HepG2 (cell line): ENCODE data around the gene VAMP2. TPM values are rescaled to one million over a fixed set of nuclear protein-coding genes. Genes with fewer than 3 reads are reported as not detected.

Experiments used
- ATAC-seq: fragments of 200-7000 bp; cut with Tn5 transposase; 3 replicates; pipeline ENCODE4 v1.9.1; 2020; ENCODE audit warnings: mild to moderate bottlenecking, moderate library complexity
- BruUV-seq: library from RNA; stranded (reverse); fragments of 400-500 nt; replicated peaks from 2 replicates; lab custom pipeline; 2021; lab: Mats Ljungman, UMichigan
- CTCF ChIA-PET: fragments of 300-600 bp; formaldehyde crosslinking; extraction: SDS; loops from one replicate; lab custom pipeline; 2021; ENCODE audit warnings: low total read pairs, inconsistent platforms, low intra/inter-chr PET ratio; lab: Yijun Ruan, JAX
- POLR2A ChIA-PET: fragments of 350-600 bp; sonication (Branson Sonifier 250); formaldehyde crosslinking; loops from one replicate; lab custom pipeline; 2020; ENCODE audit warnings: antibody characterized with exemption, inconsistent platforms; lab: Yijun Ruan, JAX
- DNase-seq: peaks from one replicate; pipeline ENCODE4 v3.0.0-alpha.2; 2015; ENCODE audit warnings: low spot score
- FAIRE-seq: peaks from 3 replicates; lab custom pipeline; 2011; peaks lifted over from hg19 to GRCh38; lab: Jason Lieb, UNC
- H2AFZ ChIP-seq: one replicate; pipeline ENCODE4 v1.6.1; 2011; ENCODE audit warnings: low read length, inconsistent platforms
- H3K27ac ChIP-seq: fragments of 300-600 bp; 3 replicates; pipeline ENCODE4 v1.8.0; 2011; ENCODE audit warnings: mixed run types, mild to moderate bottlenecking, mixed read lengths, low read length, inconsistent platforms; ENCODE audit not compliant: insufficient read depth; ENCODE audit errors: extremely low read length
- H3K27me3 ChIP-seq, 2 experiments: fragments of 200-600 bp in 1 of 2; 2 replicates in 1 of 2; 3 replicates in 1 of 2; pipeline versions ENCODE4 v1.6.0 to v1.8.0; 2011; ENCODE audit warnings: low read length in 2 of 2, mild to moderate bottlenecking in 2 of 2, moderate library complexity in 2 of 2, inconsistent platforms in 1 of 2; ENCODE audit not compliant: insufficient read depth in 2 of 2, control insufficient read depth in 1 of 2
- H3K36me3 ChIP-seq, 2 experiments: fragments of 200-600 bp in 1 of 2; replicated peaks in 1 of 2; 2 replicates in 1 of 2; 3 replicates in 1 of 2; pipeline versions ENCODE4 v1.5.1 to v1.8.0; 2011; ENCODE audit warnings: low read length in 2 of 2, inconsistent platforms in 1 of 2; ENCODE audit not compliant: insufficient read depth in 2 of 2, control insufficient read depth in 1 of 2
- H3K4me1 ChIP-seq: 2 replicates; pipeline ENCODE4 v1.5.1; 2012; ENCODE audit warnings: low read length, inconsistent platforms; ENCODE audit not compliant: insufficient read depth
- H3K4me2 ChIP-seq: 2 replicates; pipeline ENCODE4 v1.6.0; 2011; ENCODE audit warnings: low read depth, low read length, inconsistent platforms
- H3K4me3 ChIP-seq, 3 experiments: fragments of 200-600 bp in 1 of 3; sonication (generic), shearing (Covaris generic) in 1 of 3; replicated peaks in 1 of 3; 2 replicates each; pipeline ENCODE4 v1.5.1; 2011 to 2016; ENCODE audit warnings: low read length in 3 of 3, inconsistent platforms in 2 of 3, low read depth in 2 of 3, mild to moderate bottlenecking in 2 of 3, control low read depth in 1 of 3, mixed read lengths in 1 of 3; ENCODE audit not compliant: insufficient read depth in 1 of 3
- H3K79me2 ChIP-seq: one replicate; pipeline ENCODE4 v1.6.1; 2011; ENCODE audit warnings: low read length, inconsistent platforms; ENCODE audit not compliant: insufficient read depth
- H3K9ac ChIP-seq: 2 replicates; pipeline ENCODE4 v1.6.0; 2011; ENCODE audit warnings: mild to moderate bottlenecking, low read depth, low read length, inconsistent platforms; ENCODE audit not compliant: insufficient read depth
- H3K9me3 ChIP-seq: 2 replicates; pipeline ENCODE4 v1.5.1; 2012; ENCODE audit warnings: mild to moderate bottlenecking, low read length
- H4K20me1 ChIP-seq: 2 replicates; pipeline ENCODE4 v1.6.0; 2011; ENCODE audit warnings: inconsistent platforms, mild to moderate bottlenecking, low read length, moderate library complexity; ENCODE audit not compliant: insufficient read depth
- FOXK2 ChIP-seq: fragments of 450-650 bp; IDR thresholded peaks from 2 replicates; pipeline ENCODE4 v1.6.1; 2016
- PRPF4 ChIP-seq: fragments of 200-400 bp; formaldehyde crosslinking; IDR thresholded peaks from 2 replicates; pipeline ENCODE4 v1.6.1; 2016; ENCODE audit warnings: low read length, low read depth; ENCODE audit not compliant: poor library complexity, severe bottlenecking
- ZNF382 ChIP-seq: sonication (generic); formaldehyde crosslinking; IDR thresholded peaks from 2 replicates; pipeline ENCODE4 v1.5.0; 2020; ENCODE audit warnings: missing genetic modification reagents, mild to moderate bottlenecking, borderline replicate concordance
- ZNF619 ChIP-seq: sonication (generic); formaldehyde crosslinking; IDR thresholded peaks from 2 replicates; pipeline ENCODE4 v1.4.0; 2020; ENCODE audit warnings: mild to moderate bottlenecking, missing genetic modification reagents
- WGBS: methylation state at CpG from one replicate; pipeline ENCODE4 v1.1.6; 2017; ENCODE audit warnings: low lambda C conversion rate; 5-methylcytosine and 5-hydroxymethylcytosine counted together
- in situ Hi-C: cut with HindIII; loops from 2 replicates; pipeline ENCODE4 v1.10.0; 2017; ENCODE audit warnings: low pct_unique_long_range_greater_than_20kb; ENCODE audit not compliant: extremely low pct_ligation_motif_present
- intact Hi-C: fragments of 100-400 bp; cut with micrococcal nuclease; formaldehyde crosslinking; loops from one replicate; pipeline ENCODE4 v1.10.0; 2022; ENCODE audit not compliant: unreplicated experiment
- polyA plus RNA-seq, 8 experiments: library from polyadenylated mRNA; depleted of rRNA in 3 of 8; stranded (reverse) in 7 of 8; unstranded in 1 of 8; fragments of >200 nt; fragmentation: Illumina TruSeq in 4 of 8; extraction: Trizol in 4 of 8; gene quantifications; 2 replicates each; pipeline versions ENCODE4 v1.2.1 to v1.2.3, GENCODE V29; 2011 to 2016; ENCODE audit warnings: low read depth in 4 of 8, missing spikeins in 1 of 8, mixed read lengths in 1 of 8; ENCODE audit not compliant: insufficient read depth in 1 of 8
- total RNA-seq, 5 experiments: library from RNA; depleted of rRNA; stranded (reverse); fragments of >200 nt; fragmentation: Illumina TruSeq; extraction: Trizol; gene quantifications; 2 replicates each; pipeline ENCODE4 v1.2.3, GENCODE V29; 2016; ENCODE audit warnings: low read depth in 1 of 5
- TF ChIP-seq, protein P1 (sequence below): sonication (generic); formaldehyde crosslinking; IDR thresholded peaks from 2 replicates; pipeline ENCODE4 v1.9.0; 2021; ENCODE audit warnings: missing genetic modification reagents, borderline replicate concordance
- TF ChIP-seq, protein P2 (sequence below): sonication (generic); formaldehyde crosslinking; IDR thresholded peaks from 2 replicates; pipeline ENCODE4 v1.4.0; 2020; ENCODE audit warnings: mild to moderate bottlenecking, missing genetic modification reagents
- TF ChIP-seq, protein P3 (sequence below), 2 experiments: sonication (generic) in 1 of 2; formaldehyde crosslinking in 1 of 2; IDR thresholded peaks; 2 replicates each; pipeline versions ENCODE4 v1.6.1 to v1.9.0; 2014 to 2022; ENCODE audit warnings: antibody characterized with exemption in 1 of 2, borderline replicate concordance in 1 of 2, inconsistent platforms in 1 of 2, low read depth in 1 of 2, missing genetic modification reagents in 1 of 2

The VAMP2 gene
- total and polyA plus RNA-seq, 2 of the 13 experiments (the other 11 are each of a cell fraction or from before 2014, with no cell fraction given) = 3.9 to 17.2 TPM

DNA sequence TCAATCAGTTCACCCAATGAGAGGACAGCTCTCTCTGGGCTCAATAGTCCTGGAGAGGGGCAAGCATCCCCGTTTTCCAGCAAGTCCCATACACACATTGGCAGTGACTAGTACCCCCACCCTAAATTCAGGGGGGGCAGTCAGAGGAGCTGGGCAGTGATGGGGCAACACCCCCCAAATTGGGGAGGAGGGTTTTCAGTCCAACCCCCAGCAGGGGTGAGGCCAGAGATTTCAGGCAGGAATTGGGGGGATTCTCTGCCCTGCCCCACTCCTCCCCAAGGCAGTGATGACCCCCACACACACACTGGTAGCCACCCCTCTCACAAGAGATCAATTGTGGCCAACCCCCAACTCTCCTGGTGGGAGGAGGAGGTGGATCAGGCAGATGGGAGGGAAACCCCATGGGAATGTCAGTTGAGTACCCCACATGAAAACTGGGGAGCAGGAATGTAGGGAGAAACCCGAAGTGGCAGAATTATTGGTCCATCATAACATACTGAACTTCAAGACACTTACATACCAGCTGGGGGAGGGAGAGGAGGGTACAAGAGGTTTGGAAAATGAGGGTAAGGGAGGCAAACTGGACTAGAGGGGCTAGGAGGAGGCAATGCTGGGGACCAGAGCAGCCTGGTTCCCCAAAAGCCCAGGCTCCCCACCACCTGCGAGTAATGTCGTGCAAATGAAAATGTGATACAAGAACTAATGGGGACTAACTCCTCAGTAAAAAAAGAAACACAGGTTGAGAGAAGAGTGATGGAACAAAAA, 3.1 kb downstream of the VAMP2 start:
- no peak overlapping the region for H3K4me3 ChIP-seq
- CTCF ChIA-PET = interaction anchor here (0.6 to 2.3 kb wide), 3 partner anchors 21 to 38 kb away, joined by 3 to 28 read pairs (median 4); no protein-coding TSS in a partner anchor
- DNase-seq (no peak), FAIRE-seq (no peak), ATAC-seq (no peak)
- BruUV-seq = no TSS peak
- no peak overlapping the region for H3K27ac ChIP-seq
- no peak overlapping the region for H2AFZ ChIP-seq
- H3K9me3 ChIP-seq = no peaks in the 10 kb centered on the region
- H3K79me2 ChIP-seq = peaks cover 18% of the 10 kb centered on the region
- no peak overlapping the region for H3K9ac ChIP-seq
- 94% methylated on average over 4 of the region's 4 CpGs for WGBS
- H3K4me1 ChIP-seq = peaks cover 59% of the 10 kb centered on the region
- no peaks in the 10 kb centered on the region; a peak in 1 of 5 replicates for H3K27me3 ChIP-seq
- POLR2A ChIA-PET = interaction anchor here (1.9 to 2.0 kb wide), 2 partner anchors 13 to 14 kb away, joined by 11 to 18 read pairs; no protein-coding TSS in a partner anchor
- intact Hi-C loops = no loop called here
- H3K4me2 ChIP-seq = no peak overlapping the region
- peaks cover 1 to 7% of the 10 kb centered on the region in 2 experiments; a peak in 3 of 5 replicates for H3K36me3 ChIP-seq
- in situ Hi-C loops = loop anchor here (5.0 kb wide), 1 partner anchor 37 kb away; the partner anchor contains the start of gene HES7
- no peaks in the 10 kb centered on the region for H4K20me1 ChIP-seq
- TF ChIP-seq, protein P1, sequence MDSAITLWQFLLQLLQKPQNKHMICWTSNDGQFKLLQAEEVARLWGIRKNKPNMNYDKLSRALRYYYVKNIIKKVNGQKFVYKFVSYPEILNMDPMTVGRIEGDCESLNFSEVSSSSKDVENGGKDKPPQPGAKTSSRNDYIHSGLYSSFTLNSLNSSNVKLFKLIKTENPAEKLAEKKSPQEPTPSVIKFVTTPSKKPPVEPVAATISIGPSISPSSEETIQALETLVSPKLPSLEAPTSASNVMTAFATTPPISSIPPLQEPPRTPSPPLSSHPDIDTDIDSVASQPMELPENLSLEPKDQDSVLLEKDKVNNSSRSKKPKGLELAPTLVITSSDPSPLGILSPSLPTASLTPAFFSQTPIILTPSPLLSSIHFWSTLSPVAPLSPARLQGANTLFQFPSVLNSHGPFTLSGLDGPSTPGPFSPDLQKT (CRISPR knock-in tag) = no peak

DNA sequence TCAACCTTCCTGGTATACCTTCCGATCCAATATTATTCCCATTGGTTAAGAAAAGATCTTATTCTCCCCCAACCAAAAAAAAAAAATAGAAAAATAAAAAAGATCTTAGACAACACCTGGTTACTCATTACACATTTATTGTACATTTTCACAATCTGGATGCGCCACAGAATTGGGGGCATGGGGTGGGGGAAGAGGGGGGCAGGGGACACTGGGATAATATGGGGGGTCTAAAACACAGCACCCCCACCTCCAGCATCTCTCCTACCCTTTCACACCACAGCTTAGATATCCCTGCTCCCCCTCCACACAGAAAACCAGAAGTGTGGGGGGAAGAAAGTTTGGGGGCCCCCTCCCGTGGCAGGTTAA, 3.7 kb downstream of the VAMP2 start:
- FAIRE-seq (no peak), ATAC-seq (no peak), DNase-seq (no peak)
- Histone ChIP-seq H3K36me3 (peaks cover 1 to 7% of the 10 kb centered on the region in 2 experiments; a peak in 3 of 5 replicates), H3K4me1 (peaks cover 59% of the 10 kb centered on the region), H3K4me2 (peak overlapping the region; percentile 64; the same call in 1 of the 2 replicates), H3K9ac (no peak overlapping the region), H2AFZ (no peak overlapping the region), H3K27me3 (no peaks in the 10 kb centered on the region; a peak in 1 of 5 replicates), H3K27ac (no peak overlapping the region), H4K20me1 (no peaks in the 10 kb centered on the region), H3K79me2 (peaks cover 18% of the 10 kb centered on the region), H3K9me3 (no peaks in the 10 kb centered on the region), H3K4me3 (no peak overlapping the region)
- ChIA-PET POLR2A (interaction anchor here (1.9 kb wide), 1 partner anchor 14 kb away, joined by 18 read pairs; no protein-coding TSS in a partner anchor), CTCF (interaction anchor here (1.8 to 2.3 kb wide), 2 partner anchors 21 to 37 kb away, joined by 4 to 28 read pairs; no protein-coding TSS in a partner anchor)
- 50% methylated on average over 2 of the region's 3 CpGs for WGBS
- intact Hi-C loops = no loop called here
- in situ Hi-C loops = loop anchor here (5.0 kb wide), 1 partner anchor 37 kb away; the partner anchor contains the start of gene HES7
- no TSS peak for BruUV-seq
- TF ChIP-seq ZNF382 (CRISPR knock-in tag) (no peak), FOXK2 (no peak), PRPF4 (no peak), ZNF619 (no peak)
- TF ChIP-seq, protein P2, sequence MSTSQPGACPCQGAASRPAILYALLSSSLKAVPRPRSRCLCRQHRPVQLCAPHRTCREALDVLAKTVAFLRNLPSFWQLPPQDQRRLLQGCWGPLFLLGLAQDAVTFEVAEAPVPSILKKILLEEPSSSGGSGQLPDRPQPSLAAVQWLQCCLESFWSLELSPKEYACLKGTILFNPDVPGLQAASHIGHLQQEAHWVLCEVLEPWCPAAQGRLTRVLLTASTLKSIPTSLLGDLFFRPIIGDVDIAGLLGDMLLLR (CRISPR knock-in tag) = no peak
- TF ChIP-seq, protein P3, sequence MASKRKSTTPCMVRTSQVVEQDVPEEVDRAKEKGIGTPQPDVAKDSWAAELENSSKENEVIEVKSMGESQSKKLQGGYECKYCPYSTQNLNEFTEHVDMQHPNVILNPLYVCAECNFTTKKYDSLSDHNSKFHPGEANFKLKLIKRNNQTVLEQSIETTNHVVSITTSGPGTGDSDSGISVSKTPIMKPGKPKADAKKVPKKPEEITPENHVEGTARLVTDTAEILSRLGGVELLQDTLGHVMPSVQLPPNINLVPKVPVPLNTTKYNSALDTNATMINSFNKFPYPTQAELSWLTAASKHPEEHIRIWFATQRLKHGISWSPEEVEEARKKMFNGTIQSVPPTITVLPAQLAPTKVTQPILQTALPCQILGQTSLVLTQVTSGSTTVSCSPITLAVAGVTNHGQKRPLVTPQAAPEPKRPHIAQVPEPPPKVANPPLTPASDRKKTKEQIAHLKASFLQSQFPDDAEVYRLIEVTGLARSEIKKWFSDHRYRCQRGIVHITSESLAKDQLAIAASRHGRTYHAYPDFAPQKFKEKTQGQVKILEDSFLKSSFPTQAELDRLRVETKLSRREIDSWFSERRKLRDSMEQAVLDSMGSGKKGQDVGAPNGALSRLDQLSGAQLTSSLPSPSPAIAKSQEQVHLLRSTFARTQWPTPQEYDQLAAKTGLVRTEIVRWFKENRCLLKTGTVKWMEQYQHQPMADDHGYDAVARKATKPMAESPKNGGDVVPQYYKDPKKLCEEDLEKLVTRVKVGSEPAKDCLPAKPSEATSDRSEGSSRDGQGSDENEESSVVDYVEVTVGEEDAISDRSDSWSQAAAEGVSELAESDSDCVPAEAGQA (IDR thresholded peaks at IDR 0.05; ENCODE audit: low read depth) = no peak
- TF ChIP-seq, protein P3 (CRISPR knock-in tag; IDR thresholded peaks at IDR 0.05; ENCODE audit: borderline replicate concordance) = no peak
